GM19238 (cell line): Measurements from ENCODE around the gene LHFPL3.
"Not testable (repeated sequence)": the region's sequence is repeated elsewhere in the genome, so short reads cannot be mapped to it uniquely, and the experiment has no call there.

Experiments
- DNase-seq: peaks from one replicate; pipeline ENCODE4 v3.0.0; 2011; ENCODE audit warnings: low spot score; ENCODE audit not compliant: insufficient read length

The LHFPL3 gene

DNA sequence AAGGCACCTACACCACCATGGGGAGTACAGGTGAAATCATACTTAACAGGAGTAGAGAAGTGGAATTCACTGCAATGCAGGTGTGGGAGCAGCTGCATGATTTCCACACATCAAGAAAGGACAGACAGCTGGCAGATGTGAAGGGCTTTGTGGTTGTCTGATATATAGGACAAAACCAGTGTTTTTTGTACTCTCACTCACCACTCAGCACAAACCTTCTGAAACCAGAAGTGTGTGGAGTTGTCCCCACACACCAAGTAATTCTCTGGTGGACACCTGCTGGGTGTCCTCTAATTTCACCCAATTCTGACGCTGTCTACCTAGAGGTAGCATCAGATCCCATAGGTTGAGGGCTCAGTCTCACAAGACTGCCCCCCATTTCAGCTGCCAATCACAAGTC, 357.9 kb downstream of the LHFPL3 start:
- no peak for DNase-seq

DNA sequence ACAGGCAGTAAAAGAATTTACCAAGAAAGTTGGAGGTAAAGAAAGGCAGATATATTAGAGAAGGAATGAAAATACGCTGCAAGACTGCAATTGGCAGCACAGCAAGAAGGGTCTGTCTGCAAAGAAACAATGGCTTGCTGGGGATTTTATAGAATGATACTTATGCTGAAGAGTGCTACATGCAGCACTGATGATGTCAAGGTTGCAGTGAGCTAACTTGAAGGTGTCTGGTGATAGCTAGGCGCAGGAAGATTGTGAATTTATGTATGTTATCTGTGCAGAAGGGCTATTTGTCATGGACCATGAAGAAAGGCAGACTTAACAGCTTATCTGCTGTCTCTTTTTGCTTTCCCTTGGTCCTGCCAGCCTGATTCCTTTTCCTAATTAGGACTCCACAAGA, 366.3 kb downstream of the LHFPL3 start:
- DNase-seq = no peak

DNA sequence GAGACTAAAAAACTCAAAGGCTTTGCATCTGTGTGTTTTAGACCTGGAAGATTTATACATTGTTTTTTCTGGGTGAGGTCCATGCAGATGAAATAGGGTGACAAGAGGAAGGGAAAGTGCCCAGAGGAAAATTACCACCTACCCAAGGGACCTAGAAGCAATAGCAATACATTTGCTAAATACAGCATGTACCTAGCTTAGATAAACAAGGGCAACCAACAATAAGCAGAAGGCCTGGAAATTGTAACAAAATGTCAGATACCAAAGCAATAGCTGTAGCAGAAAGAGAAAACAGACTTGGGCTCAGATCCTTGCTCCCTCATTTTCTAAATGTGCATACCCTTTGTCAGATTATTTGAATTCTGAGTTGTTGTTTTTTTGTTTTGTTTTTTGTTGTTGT, 367.2 kb downstream of the LHFPL3 start:
- no peak for DNase-seq

DNA sequence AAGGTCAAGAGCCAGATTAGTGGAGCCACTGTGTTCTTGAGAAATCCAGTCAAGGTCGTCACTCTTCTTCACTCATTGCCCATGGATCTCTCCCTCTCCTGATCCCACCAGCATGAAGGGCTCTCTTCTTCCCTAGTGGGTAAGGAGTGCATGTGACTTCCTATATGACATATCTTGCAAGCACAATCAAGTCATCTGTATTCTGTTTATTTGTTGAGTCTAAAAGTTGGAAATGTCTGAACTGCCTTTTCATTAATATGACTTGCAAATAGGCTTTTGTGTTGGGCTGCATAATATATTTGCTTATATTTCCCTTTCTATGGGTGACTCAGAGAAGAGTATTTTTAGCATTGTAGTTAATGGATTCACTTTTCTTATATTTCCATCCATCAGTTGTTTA, 371.9 kb downstream of the LHFPL3 start:
- no peak for DNase-seq

DNA sequence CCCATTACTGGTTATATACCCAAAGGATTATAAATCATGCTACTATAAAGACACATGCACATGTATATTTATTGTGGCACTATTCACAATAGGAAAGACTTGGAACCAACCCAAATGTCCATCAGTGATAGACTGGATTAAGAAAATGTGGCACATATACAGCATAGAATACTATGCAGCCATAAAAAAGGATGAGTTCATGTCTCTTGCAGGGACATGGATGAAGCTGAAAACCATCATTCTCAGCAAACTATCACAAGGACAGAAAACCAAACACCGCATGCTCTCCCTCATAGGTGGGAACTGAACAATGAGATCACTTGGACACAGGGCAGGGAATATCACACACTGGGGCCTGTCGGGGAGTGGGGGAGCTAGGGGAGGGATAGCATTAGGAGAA, 392.6 kb downstream of the LHFPL3 start:
- DNase-seq = not testable (repeated sequence)

DNA sequence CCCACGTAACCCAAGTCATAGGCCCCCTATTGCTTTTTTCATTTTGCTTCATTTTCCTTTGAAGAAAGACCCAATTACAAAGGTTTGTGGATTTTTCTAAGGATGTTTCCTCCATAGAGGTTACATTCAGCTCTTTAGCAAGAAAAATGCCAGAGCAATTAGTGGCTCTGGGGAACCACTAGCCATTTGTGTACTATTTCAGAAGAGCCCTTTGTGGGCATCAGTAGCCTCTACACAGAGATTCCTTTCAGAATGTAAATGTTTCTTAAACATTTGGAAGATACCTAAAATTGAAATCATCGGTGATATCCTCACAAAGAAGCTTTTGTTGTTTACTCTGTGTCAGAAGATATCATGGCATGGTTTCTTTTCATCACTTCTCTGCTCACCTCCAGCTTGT, 394.6 kb downstream of the LHFPL3 start:
- no peak for DNase-seq

DNA sequence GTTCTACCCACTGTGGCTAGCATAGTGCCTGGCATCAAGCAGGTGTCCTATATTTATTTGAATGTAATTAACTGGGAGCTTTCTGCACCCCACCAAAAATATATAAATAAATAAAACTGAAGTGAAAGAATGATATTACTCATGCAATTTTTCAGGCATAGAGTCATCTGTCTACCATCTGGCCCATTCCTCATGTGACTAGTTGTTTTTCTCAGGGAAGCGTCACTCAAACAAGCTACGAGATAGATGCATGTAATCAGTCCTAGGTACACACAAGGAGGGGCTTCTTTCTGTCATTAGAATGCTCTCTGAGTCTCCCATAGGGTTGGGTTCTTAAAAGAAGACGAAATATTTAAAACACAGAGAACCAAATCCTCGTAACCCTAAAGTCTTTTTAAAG, 430.1 kb downstream of the LHFPL3 start:
- DNase-seq = no peak

DNA sequence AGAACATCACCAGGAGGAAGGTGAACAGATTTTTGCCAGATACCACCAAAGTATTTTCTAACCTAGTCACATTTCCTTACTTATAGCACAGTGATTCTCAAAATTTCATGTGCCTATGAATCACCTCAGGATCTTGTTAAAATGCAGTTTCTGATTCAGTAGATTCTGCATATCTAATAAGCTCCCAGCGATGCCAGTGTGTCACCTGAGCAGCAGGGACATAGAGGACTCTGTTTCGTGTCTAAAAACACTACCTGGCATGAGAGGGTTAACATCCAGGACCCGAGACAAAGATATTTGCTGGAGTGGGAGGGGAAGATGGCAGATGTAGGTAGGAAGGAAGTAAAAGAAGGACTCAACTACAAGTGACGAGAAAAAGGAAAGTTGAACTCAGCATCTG, 433.5 kb downstream of the LHFPL3 start:
- DNase-seq = no peak

DNA sequence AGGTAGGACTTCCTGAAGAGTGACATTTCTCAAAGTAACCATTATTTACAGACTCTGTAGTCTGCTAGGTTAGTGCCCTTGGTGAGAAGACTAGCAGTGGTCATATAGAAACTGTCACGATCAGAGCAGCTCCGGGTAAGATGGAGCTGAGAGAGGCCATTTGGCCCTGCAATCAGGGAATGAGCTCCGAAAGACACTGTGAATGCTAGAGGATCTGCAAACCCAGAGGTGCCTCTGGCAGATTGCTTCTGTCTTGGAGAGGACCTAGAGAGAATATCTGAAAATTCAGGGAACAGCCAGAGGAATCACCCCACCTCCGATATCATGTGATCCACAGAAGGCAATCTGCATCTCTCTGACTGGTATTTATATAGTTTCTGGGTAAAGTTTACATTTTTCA, 438.7 kb downstream of the LHFPL3 start:
- DNase-seq = no peak

DNA sequence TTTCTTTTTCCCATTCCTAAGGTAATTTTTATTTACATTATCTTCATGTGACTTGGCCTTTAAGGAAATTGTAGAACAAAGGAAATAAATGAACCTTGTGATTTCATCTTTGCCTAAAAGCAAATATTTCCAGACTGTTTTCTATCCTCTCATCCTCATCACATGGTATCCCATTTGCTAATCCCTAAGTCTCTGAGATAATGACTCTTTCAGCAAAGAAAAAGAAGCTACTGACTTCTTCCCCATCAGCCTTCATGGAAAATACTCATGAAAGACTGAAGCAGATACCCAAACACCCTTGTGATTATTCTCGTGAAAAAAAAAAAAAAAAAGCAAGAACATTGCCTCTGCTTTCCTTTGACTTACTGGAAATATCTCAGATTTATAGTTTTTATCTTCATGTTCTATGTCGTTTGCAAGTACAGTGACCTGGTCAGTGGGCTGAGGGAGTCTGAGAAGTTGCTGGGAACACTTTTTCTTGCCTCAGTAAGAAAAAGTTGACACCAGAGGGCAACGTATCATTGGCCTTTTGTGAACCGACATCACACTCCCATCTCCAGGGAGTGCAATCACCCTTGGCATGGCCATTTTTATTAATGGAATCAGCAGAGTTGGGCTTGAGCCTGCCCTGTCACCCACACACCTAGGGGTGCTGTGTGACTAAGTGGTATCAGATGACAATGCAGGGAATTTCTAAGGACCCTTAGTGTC, 439.6 kb downstream of the LHFPL3 start:
- no peak for DNase-seq

DNA sequence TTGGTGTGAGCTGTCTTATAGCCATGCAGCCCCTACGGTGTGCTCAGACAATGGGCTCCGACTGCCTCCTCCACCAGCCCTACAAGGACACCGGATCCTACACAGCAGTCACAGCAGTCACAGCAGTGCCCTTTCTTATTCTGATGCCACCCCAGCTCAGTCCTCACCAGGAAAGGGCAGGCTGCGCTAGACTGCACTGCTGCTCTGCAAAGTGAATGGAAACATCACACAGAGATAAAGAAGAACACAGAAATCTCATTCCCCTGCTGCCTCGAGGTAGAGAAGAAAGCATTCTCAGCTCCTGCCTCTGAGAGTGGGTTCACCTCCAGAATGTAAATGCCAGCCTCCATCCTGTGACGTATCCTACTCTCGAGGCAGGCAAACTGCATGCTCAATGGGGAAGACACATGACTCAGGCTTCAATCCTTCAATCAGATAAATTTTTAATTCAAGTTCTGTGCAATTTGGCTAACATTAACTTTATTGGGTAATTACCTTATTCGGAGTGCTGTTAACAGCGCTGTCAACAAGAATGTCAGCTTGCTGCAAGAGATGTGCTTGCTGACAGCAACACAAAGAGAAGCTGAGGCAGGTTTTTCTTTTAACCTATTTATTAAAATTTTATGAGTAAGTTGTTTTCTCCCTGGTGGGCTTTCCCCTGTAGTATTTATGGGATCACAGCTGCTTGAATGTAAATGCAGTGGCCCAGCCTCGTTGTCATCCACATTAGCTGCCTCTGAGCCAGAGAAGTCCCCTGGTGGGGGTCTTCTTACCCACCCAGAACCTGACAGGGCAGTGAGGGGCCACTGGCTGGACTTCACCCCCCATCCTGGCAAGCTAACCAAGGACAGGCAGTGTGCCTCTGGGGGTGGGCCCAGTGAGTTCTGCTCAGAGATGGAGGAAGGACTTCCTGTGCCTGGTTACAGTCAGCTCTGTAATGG, 444.3 kb downstream of the LHFPL3 start:
- DNase-seq = no peak

DNA sequence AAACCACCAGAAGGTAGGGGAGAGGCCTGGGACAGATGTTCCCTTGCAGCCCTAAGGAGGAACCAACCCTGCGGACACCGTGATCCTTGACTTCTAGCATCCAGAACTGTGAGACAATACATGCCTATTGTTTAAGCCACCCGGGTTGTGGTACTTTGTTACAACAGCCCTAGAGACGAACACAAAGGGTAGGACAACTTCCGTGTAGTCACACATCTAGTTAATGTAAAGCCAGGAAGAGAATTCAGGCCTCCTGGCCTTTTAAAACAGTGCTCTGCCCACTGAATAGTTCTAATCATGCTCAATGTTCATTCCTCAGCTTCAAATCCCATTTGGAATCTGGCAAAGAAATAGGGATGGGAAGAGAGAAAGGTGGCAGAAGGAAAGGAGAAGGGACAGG, 445.4 kb downstream of the LHFPL3 start:
- no peak for DNase-seq

DNA sequence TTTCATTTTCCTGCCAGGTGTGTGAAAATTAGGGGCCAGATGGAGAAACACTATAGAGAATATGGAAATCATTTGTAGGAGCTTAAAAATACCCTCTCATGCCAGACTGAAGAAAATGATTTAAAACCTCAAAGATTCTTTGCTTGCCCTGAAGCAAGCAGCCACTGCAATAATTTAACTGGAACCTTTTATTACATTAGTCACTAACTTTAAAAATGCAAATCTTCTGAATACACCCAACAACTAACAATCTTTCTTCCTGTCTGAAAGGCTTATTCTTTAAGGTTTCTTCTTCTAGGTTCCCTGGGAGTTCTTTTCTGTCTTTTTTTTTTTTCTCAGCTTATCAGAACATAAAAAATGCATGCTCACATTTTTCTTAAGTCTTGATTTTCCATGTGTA, 447.1 kb downstream of the LHFPL3 start:
- DNase-seq = no peak

DNA sequence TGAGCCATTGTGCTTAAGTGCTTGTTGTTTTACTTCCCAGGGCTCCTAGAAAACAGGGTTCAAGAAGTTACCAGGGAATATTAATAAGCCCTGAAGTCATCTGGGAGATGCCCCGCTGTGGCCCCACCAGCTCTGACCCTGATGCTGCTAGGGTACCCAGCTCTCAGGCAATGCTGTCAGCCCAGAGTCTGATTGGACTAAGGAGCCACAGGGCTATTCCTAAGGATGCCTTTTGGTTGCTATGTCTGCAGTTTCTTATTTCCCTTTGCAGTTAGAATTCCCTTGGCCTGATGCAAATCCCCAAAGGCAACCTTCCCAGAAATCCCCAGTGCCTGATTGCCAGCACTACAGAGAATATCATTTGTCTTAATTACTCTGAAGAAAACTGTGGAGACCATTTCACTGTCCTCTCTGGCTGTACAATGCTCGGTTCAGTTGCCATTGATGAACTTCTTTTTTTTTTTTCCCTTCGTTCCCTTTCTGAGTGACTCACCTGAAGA, 448.9 kb downstream of the LHFPL3 start:
- DNase-seq = no peak

DNA sequence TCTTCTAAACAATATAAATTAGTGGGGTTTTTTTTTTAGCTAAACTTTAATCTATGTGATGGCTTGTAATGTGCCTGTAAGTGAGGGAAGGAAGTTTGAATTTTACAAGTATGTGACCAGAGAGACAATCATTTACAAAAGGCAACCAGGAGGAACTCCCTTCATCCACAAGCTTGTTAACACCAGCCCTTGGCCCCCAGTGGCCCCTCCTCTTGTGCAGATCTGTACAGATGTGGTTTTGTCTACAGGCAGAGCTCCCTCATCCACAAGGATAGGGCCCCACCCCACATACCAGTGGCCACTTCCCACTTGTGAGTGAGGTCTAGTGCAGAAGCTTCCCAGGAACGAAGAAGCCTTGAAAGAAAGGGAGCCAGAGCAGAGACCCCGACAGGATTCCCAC, 451.5 kb downstream of the LHFPL3 start:
- DNase-seq = no peak

DNA sequence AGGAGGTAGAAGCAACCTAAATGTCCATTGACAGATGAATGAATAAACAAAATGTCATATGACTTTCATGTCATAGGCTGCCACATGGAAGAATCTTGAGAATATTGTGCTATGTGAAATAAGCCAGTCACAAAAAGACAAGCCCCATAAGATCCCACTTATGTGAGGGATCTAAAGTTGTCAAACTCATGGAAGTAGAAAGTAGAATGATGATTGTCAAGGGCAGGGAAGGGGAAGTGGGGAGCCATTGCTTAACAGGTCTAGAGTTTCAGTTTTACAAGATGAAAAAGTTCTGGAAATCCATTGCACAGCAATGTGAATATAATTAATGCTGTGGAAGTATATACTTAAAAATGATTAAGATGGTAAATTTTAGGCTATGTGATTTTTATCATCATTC, 456.3 kb downstream of the LHFPL3 start:
- DNase-seq = no peak

DNA sequence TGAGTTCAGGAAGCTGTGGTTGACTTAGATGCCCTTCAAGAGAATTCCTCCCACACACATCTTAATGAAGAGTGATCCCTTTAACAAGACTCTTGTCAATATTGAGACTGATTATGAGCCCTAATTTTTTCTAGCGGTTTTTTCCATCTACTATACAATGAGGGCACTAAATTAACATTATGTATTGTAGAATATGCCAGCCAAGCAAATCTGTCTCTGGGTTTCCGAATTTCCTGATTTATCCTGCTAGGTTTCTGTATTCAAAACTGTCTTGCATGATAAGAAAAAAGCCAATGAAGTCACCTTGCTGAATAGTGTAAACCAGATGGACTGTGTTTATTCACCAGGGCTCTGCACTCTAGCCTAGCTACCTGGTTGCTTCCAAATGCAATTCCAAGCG, 461.4 kb downstream of the LHFPL3 start:
- DNase-seq = no peak

DNA sequence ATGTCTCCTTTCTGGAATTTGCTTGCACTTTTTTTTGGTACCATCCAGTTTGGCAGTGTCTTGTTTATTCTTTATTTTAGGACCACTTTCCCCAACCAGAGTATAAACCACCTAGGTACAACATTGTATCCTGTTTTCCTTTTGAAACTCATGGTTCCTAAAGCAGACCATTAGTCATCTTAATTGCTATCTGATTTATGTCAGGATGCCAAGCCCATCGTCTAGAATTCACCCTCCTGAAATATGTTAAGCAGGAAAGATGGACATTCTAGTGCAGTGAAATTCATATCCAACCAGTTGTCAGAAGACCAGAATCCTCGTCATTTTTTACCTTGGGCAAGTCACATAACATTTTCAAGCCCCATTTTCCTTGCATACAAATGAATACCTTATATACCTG, 462.0 kb downstream of the LHFPL3 start:
- DNase-seq = no peak

DNA sequence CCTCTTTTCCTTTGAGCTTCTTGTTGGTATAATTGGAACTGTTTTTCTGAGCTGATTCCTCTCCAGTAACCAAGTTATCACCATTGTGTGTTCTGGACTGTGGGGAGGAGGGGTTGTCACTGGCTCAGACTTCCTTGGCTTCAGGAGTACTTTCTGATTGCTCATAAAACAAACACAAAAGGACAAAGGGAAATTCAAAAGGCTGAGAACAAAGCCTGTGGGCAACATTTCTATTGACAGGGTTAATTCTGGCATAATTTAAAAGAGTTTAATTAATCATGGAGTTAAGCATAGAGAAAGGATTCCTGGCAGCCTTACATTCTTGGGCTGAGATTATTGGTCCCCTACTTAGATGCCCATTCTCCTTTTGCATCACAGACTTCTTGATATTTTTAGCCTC, 462.7 kb downstream of the LHFPL3 start:
- no peak for DNase-seq

DNA sequence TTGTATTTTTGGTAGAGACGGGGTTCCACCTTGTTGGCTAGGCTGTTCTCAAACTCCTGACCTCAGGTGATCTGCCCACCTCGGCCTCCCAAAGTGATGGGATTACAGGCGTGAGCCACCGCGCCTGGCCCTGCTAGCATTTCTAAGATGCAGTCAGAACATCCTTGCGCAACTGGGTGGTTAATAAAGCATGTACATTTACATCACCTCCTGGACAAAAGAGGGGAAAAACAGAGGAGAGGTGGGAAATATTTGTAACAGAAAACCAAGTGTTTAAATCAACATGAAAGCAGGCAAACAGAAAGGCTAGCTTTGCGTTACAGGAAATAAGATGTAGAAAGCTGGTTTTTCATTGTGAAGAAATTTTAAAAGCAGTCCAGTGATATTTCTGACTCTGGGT, 464.7 kb downstream of the LHFPL3 start:
- DNase-seq = no peak

DNA sequence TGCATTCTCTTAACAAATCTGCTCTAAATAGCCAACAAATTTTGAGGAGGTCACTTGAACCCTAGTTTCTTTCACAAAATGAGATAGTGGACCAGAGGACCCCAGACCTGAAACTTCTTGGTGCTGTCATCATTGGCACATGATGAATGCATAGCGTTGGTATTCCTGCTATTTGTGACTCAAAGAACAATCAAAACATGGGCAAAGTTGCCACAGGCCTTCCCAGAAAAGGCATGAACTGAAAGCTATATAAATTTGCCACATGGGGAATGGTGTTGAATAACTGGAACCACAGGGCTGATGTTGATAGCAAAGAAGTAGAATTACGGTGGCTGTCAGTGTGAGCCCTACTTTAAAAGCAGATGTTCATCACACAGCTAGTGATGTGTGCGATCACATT, 465.8 kb downstream of the LHFPL3 start:
- no peak for DNase-seq

DNA sequence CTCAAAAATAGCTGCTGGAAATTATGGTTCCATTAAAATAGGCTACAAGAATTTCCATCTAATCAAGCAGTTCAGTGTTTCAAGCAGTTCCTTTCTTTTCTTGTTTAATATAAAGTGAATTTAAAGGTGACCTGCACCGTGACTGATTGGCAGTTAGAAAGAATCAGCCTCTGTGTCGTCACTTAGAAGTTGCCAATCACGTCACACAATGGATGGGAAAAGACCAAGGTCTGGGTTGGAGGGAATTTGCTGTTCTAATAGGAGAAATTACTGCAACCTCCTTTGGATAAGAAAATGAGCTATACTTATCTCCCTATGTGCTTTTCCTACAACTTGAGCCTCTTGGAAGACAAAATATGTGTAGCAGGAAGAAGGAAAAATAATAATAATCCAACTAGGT, 466.2 kb downstream of the LHFPL3 start:
- DNase-seq = no peak

DNA sequence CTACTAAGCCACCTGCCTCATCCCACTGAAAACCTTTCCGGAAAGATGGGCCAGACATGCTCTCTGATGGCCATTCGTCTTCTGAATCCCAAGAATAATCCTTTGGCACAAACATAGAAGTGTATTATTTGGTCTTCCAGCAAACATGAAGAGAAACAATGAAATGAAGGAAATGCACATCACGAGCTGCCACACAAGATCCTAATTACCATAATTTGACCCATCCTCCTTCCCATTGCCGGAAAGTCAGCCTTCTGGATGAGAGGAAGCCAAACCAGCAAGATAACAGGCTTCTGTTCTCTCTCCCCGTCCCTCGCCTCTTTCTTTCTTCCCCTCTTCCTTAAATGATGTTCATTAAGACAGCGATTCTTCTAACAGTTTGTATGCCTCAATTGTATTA, 466.7 kb downstream of the LHFPL3 start:
- no peak for DNase-seq
